Measurements from ENCODE around the gene VPS37B.
"Not testable (repeated sequence)": the region's sequence is repeated elsewhere in the genome, so short reads cannot be mapped to it uniquely, and the experiment has no call there.

The VPS37B gene

GRCh38 chr12:122895704-122896636 lies at the start of gene VPS37B:
TSS of gene VPS37B (minus strand) at chr12:122896124. CDS start at chr12:122896062, 62 bp downstream.
- peak; percentile 62 to 70 for DNase-seq

GRCh38 chr12:122944605-122945592 lies 49.0 kb upstream of the VPS37B start:
- peak in 1 of 2 experiments; percentile 28 for DNase-seq

GRCh38 chr12:122943196-122943595 lies 47.3 kb upstream of the VPS37B start:
- DNase-seq, result no peak

GRCh38 chr12:122942637-122943036 lies 46.7 kb upstream of the VPS37B start:
- no peak for DNase-seq

- DNase-seq, result not testable (repeated sequence)
Observed at GRCh38 chr12:122941351-122941750, 45.4 kb upstream of the VPS37B start.

- DNase-seq, result no peak
Observed at GRCh38 chr12:122939125-122939524, 43.2 kb upstream of the VPS37B start.

- DNase-seq, result no peak
Observed at GRCh38 chr12:122937622-122938091, 41.7 kb upstream of the VPS37B start.

- no peak for DNase-seq
Observed at GRCh38 chr12:122935318-122935717, 39.4 kb upstream of the VPS37B start.

GRCh38 chr12:122934722-122935121 lies 38.8 kb upstream of the VPS37B start:
- no peak for DNase-seq

GRCh38 chr12:122932207-122932606 lies 36.3 kb upstream of the VPS37B start:
- no peak for DNase-seq

- DNase-seq, result no peak
Observed at GRCh38 chr12:122929812-122930211, 33.9 kb upstream of the VPS37B start.

- DNase-seq, result no peak
Observed at GRCh38 chr12:122929148-122929538, 33.2 kb upstream of the VPS37B start.

GRCh38 chr12:122928404-122929147 lies 32.7 kb upstream of the VPS37B start:
- no peak for DNase-seq

- DNase-seq, result no peak
Observed at GRCh38 chr12:122927756-122928403, 32.0 kb upstream of the VPS37B start.

- DNase-seq, result no peak
Observed at GRCh38 chr12:122921917-122922316, 26.0 kb upstream of the VPS37B start.

GRCh38 chr12:122920687-122921086 lies 24.8 kb upstream of the VPS37B start:
- no peak for DNase-seq

- no peak for DNase-seq
Observed at GRCh38 chr12:122918827-122919226, 22.9 kb upstream of the VPS37B start.

GRCh38 chr12:122917507-122918121 lies 21.7 kb upstream of the VPS37B start:
- DNase-seq, result no peak

- DNase-seq, result no peak
Observed at GRCh38 chr12:122909442-122910288, 13.7 kb upstream of the VPS37B start.

GRCh38 chr12:122908915-122909314 lies 13.0 kb upstream of the VPS37B start:
- no peak for DNase-seq

Data from SW 1271 (cell line).